Heart right ventricle (tissue), 16 donors: Measurements from ENCODE around the gene CLTB. TPM values are rescaled to one million over a fixed set of nuclear protein-coding genes. Genes with fewer than 3 reads are reported as not detected.

Source experiments
- ATAC-seq, 8 donors: fragments of 200-7000 bp; cut with Tn5 transposase; one replicate each; pipeline ENCODE4 v1.9.1; 2020; ENCODE audit warnings: mild to moderate bottlenecking in 8 of 8, moderate library complexity in 8 of 8, moderate number of reproducible peaks in 1 of 8
- DNase-seq, 2 donors: peaks; one replicate each; pipeline ENCODE4 v3.0.0-alpha.2; 2020
- H3K27ac ChIP-seq, 10 donors: fragments of 200-600 bp; sonication (generic) in 2 of 10; one replicate each; pipeline versions ENCODE4 v1.5.0 to v1.8.0; 2020 to 2022; ENCODE audit warnings: mild to moderate bottlenecking in 3 of 10
- H3K27me3 ChIP-seq, 7 donors: fragments of 200-600 bp; one replicate each; pipeline ENCODE4 v1.8.0; 2021 to 2022; ENCODE audit warnings: mild to moderate bottlenecking in 2 of 7
- H3K36me3 ChIP-seq, 9 donors: fragments of 200-600 bp; sonication (generic) in 1 of 9; one replicate each; pipeline versions ENCODE4 v1.5.0 to v1.8.0; 2020 to 2022; ENCODE audit warnings: mild to moderate bottlenecking in 2 of 9
- H3K4me1 ChIP-seq, 9 donors: fragments of 200-600 bp; sonication (generic) in 1 of 9; one replicate each; pipeline versions ENCODE4 v1.5.0 to v1.8.0; 2020 to 2022; ENCODE audit warnings: mild to moderate bottlenecking in 4 of 9
- H3K4me3 ChIP-seq, 10 donors: fragments of 200-600 bp; sonication (generic) in 2 of 10; one replicate each; pipeline versions ENCODE4 v1.5.0 to v1.8.0; 2020 to 2022; ENCODE audit warnings: mild to moderate bottlenecking in 7 of 10, moderate library complexity in 2 of 10
- H3K9me3 ChIP-seq, 11 donors: fragments of 200-600 bp in 10 of 11; sonication (generic) in 2 of 11; one replicate each; pipeline versions ENCODE4 v1.5.0 to v1.8.0; 2013 to 2022; ENCODE audit warnings: mild to moderate bottlenecking in 2 of 11, control low read depth in 1 of 11, moderate library complexity in 1 of 11
- WGBS, 2 donors: extraction: QIAGEN DNeasy Blood & Tissue Kit; methylation state at CpG; one replicate each; pipeline ENCODE4 v1.1.7; 2013; ENCODE audit warnings: inconsistent platforms in 1 of 2; 5-methylcytosine and 5-hydroxymethylcytosine counted together
- intact Hi-C, 10 donors: fragments of 100-400 bp; cut with DNase I; formaldehyde crosslinking; loops; one replicate each; pipeline versions ENCODE4 v1.11.1 to v1.14.2; 2022
- polyA plus RNA-seq, 2 donors: library from polyadenylated mRNA; stranded (reverse); fragments of 200-250 nt; gene quantifications; one replicate each; pipeline ENCODE4 v1.2.3, GENCODE V29; 2013
- total RNA-seq, 10 donors: library from RNA; stranded (reverse); fragmentation: NEBNext Ultra II Directional in 3 of 10; extraction: Animal tissue kit (Norgen Biotek cat#: 25700) in 3 of 10; gene quantifications; one replicate each; pipeline versions ENCODE4 v1.2.1 to v1.2.4, GENCODE V29; 2021 to 2023
- TF ChIP-seq, protein P1 (sequence below), 9 donors: fragments of 200-600 bp; sonication (generic) in 2 of 9; IDR thresholded peaks; one replicate each; pipeline versions ENCODE4 v1.5.0 to v1.8.0; 2021 to 2022; ENCODE audit warnings: antibody characterized with exemption in 9 of 9, mild to moderate bottlenecking in 5 of 9, moderate library complexity in 1 of 9
- donor health status: Arrhythmogenic right ventricular cardiomyopathy.
- donor health status: ischemic (EF 13 %, LVEDD 7.1; RV severe dilation, severe dysfunction).
- donor health status: healthy with polysubstance abuse.
- donor health status: DM: no; HTN: yes; CAD: no.
- donor health status: DM: no; HTN: no; CAD: no.
- donor health status: ischemic (EF 25% LVEDD 6.9; RV normal size, moderate dysfunction).
- donor health status: ischemic (EF 25% LVEDD 5.7; RV mildly dilated, moderate dysfunction).
- donor health status: healthy.
- donor health status: DM: yes; HTN: yes; CAD: no.
- donor health status: Ischemic cardiomyopathy.
- donor health status: ischemic (EF 35%, LVEDD 5.7; RV mildly dilated, moderate dysfunction).
- donor health status: nonischemic (EF 11% LVEDD 7.7; RV severe dilation, severe dysfunction).
- donor health status: DM: yes; HTN: yes; CAD: no.
- donor health status: PGD.
- donor health status: ischemic (EF 29% LVEDD 5.4; RV normal size, mild dysfunction).
- donor health status: nonischemic (EF 23%, LVEDD 6.1; RV moderate dilation, normal function).

Gene CLTB
- total and polyA plus RNA-seq, 12 donors = 192 to 569 (median 229) TPM

DNA sequence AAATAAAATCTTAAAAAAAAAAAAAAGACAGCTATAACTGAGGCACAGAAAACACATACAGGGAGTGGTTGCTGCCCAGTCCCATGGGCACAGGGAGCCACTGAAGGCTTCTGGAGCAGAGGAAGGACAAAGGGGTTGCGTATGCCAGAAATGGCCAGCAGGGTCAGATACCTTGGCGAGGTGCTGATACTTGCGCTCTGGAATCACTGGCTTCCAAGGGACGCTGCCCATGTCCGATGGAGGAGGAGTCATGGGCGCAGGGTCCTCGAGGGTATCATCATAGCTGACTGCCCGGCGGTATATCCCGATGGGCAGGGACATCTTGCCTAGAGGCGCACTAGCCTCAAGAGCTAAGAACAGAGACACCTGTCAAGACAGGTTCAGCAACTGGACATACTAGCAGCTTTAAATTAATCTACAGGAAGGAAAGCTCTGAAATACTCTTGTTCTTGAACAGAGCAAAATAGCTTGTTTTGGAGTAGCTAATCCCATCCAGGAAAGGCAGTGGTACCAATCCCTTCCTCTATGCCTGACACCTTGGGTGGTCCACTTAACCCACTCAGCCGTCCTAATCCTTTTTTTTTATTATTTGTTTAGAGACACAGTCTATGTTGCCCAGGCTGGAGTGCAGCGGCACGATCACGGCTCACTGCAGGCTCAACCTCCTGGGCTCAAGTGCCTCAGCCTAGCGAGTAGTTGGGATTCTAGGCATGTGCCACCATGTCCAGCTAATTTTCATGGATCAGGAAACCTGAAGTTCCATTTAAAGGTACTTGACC lies 60.8 kb downstream of the CLTB start:
- Histone ChIP-seq H3K4me1 (peaks cover 0 to 15% (median 12%) of the 10 kb centered on the region in 9 donors), H3K27ac (no peak overlapping the region), H3K36me3 (peaks cover 0 to 91% (median 40%) of the 10 kb centered on the region in 9 donors), H3K9me3 (no peaks in the 10 kb centered on the region), H3K4me3 (no peak overlapping the region), H3K27me3 (no peaks in the 10 kb centered on the region)
- DNase-seq (no peak), ATAC-seq (no peak)
- TF ChIP-seq, protein P1, sequence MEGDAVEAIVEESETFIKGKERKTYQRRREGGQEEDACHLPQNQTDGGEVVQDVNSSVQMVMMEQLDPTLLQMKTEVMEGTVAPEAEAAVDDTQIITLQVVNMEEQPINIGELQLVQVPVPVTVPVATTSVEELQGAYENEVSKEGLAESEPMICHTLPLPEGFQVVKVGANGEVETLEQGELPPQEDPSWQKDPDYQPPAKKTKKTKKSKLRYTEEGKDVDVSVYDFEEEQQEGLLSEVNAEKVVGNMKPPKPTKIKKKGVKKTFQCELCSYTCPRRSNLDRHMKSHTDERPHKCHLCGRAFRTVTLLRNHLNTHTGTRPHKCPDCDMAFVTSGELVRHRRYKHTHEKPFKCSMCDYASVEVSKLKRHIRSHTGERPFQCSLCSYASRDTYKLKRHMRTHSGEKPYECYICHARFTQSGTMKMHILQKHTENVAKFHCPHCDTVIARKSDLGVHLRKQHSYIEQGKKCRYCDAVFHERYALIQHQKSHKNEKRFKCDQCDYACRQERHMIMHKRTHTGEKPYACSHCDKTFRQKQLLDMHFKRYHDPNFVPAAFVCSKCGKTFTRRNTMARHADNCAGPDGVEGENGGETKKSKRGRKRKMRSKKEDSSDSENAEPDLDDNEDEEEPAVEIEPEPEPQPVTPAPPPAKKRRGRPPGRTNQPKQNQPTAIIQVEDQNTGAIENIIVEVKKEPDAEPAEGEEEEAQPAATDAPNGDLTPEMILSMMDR (IDR thresholded peaks at IDR 0.05) = no peak
- intact Hi-C loops = no loop called here
- 90 to 92% methylated on average over 16 of the region's 16 CpGs for WGBS, 2 donors

DNA sequence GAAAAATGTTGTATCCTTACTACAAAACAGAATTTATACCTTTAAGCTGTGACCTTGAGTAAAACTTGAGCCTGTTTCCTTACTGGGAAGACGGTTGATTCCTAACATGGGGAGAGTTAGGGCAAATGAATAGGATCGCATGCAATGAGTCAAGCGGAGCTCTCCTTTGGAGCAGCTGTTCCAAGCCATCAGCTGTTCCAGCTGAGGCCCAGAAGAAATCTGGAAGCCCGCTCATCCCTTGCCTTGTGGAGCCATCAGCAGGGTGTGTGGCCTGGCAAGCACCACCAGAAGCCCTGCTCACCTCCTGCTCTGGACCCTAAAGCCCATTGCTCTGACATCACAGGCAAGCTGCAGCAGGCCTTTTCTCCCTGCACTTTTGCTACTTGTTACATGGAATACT lies 62.8 kb downstream of the CLTB start:
- WGBS, 2 donors = 93 to 98% methylated on average over 4 of the region's 4 CpGs
- TF ChIP-seq, protein P1 (IDR thresholded peaks at IDR 0.05) = no peak
- H3K4me1 ChIP-seq = no peaks in the 10 kb centered on the region
- ATAC-seq = no peak
- H3K36me3 ChIP-seq = peaks cover 0 to 100% (median 51%) of the 10 kb centered on the region in 9 donors
- no peak for DNase-seq
- H3K4me3 ChIP-seq = no peak overlapping the region
- H3K9me3 ChIP-seq = no peaks in the 10 kb centered on the region
- intact Hi-C loops = no loop called here
- no peaks in the 10 kb centered on the region for H3K27me3 ChIP-seq
- H3K27ac ChIP-seq = no peak overlapping the region

DNA sequence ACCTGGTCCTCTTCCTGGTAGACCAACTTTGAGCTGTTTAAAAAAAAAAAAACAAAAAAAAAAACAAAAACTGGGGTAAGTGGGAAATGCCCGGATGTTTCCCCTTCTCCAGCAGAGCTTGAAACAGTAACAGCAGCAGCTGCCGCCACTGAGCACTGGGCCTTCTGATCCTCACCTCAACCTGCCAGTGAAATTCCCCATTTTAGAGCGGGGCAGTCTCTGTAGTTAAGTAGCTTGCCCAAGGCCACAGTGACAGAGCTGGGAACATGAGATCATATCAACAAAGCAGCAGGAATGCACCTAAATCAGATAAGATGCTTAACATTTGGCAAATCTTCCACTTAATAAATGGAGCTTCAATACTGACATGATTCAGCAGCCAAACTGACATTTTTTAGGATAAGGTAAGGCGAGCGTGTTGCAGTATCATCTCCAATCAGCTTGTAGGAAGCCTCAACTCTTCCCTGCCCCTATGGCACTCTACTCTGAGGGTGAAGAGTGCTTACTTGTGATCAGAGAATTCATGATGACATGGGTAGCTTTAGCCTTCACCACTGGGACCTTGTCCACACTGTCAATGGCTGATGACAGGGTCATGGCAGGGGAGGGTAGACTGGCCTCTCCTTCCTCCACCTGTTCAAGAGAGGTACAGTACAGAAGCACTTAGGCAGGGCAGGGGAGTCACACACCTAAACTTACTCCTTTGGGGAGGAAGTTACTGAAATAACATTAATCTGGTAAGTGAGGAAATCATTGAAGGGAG lies 64.0 kb downstream of the CLTB start:
- TF ChIP-seq, protein P1 (IDR thresholded peaks at IDR 0.05) = no peak
- no peaks in the 10 kb centered on the region for H3K9me3 ChIP-seq
- no peaks in the 10 kb centered on the region for H3K27me3 ChIP-seq
- H3K4me3 ChIP-seq = no peak overlapping the region
- H3K4me1 ChIP-seq = no peaks in the 10 kb centered on the region
- H3K36me3 ChIP-seq = peaks cover 0 to 100% (median 62%) of the 10 kb centered on the region in 9 donors
- intact Hi-C loops = no loop called here
- no peak for ATAC-seq
- no peak for DNase-seq
- WGBS, 2 donors = 95% methylated on average over 5 of the region's 5 CpGs
- no peak overlapping the region for H3K27ac ChIP-seq

DNA sequence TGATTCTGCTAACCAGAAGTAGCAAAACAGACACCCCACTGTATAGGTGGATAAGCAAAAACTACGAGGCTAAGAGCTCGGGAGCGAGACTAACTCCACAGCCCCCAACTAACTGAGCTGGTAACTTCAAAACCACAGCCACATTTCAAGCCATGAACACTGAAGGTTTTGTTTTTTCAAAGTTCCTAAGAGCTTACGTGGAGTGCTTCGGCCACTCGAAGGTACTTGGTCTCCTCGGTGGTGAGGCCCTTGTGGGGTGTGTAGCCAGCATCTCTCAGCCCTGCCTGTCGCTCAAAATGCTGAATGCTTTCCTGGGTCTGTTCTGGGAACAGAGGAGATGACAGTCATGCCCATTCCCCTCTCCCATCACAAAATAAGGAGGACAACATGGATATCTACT lies 65.9 kb downstream of the CLTB start:
- Histone ChIP-seq H3K4me3 (no peak overlapping the region), H3K36me3 (peaks cover 0 to 100% (median 78%) of the 10 kb centered on the region in 9 donors), H3K4me1 (no peaks in the 10 kb centered on the region), H3K9me3 (no peaks in the 10 kb centered on the region), H3K27ac (no peak overlapping the region), H3K27me3 (no peaks in the 10 kb centered on the region)
- TF ChIP-seq, protein P1 (IDR thresholded peaks at IDR 0.05) = no peak
- ATAC-seq (no peak), DNase-seq (no peak)
- intact Hi-C loops = no loop called here
- WGBS, 2 donors = 95 to 98% methylated on average over 8 of the region's 8 CpGs
